Tibial nerve (tissue), 4 donors: ENCODE measurements around the gene ANO4. TPM values are rescaled to one million over a fixed set of nuclear protein-coding genes. Genes with fewer than 3 reads are reported as not detected.

Source experiments
- DNase-seq, 2 donors: peaks; one replicate each; pipeline ENCODE4 v3.0.0-alpha.2; 2019; ENCODE audit warnings: low spot score in 2 of 2
- H3K27ac ChIP-seq, 4 donors: fragments of 200-600 bp; sonication (generic) in 3 of 4; one replicate each; pipeline ENCODE4 v1.5.1; 2017 to 2019; ENCODE audit warnings: mild to moderate bottlenecking in 1 of 4
- H3K27me3 ChIP-seq, 2 donors: fragments of 200-600 bp; sonication (generic) in 1 of 2; one replicate each; pipeline versions ENCODE4 v1.5.1 to v1.6.0; 2017 to 2019
- H3K36me3 ChIP-seq, 3 donors: fragments of 200-600 bp; sonication (generic); one replicate each; pipeline ENCODE4 v1.5.1; 2018 to 2019
- H3K4me1 ChIP-seq, 4 donors: fragments of 200-600 bp; sonication (generic) in 3 of 4; one replicate each; pipeline ENCODE4 v1.5.1; 2017 to 2019
- H3K4me3 ChIP-seq, 4 donors: fragments of 200-600 bp; sonication (generic) in 3 of 4; one replicate each; pipeline ENCODE4 v1.5.1; 2017 to 2019; ENCODE audit warnings: mild to moderate bottlenecking in 1 of 4, moderate library complexity in 1 of 4
- H3K9me3 ChIP-seq, 4 donors: fragments of 200-600 bp; sonication (generic) in 3 of 4; one replicate each; pipeline ENCODE4 v1.5.1; 2017 to 2019
- EP300 ChIP-seq, 2 donors: sonication (generic); formaldehyde crosslinking; IDR thresholded peaks; one replicate each; pipeline ENCODE4 v1.6.1; 2017; ENCODE audit warnings: antibody characterized with exemption in 2 of 2, mild to moderate bottlenecking in 1 of 2
- POLR2A ChIP-seq, 2 donors: fragments of 450-650 bp; IDR thresholded peaks; one replicate each; pipeline ENCODE4 v1.6.1; 2017; ENCODE audit warnings: antibody characterized with exemption in 2 of 2, mild to moderate bottlenecking in 2 of 2, moderate library complexity in 2 of 2
- WGBS, 2 donors: methylation state at CpG; one replicate each; pipeline ENCODE4 v1.1.5; 2018; 5-methylcytosine and 5-hydroxymethylcytosine counted together
- total RNA-seq, 4 donors: library from RNA; depleted of rRNA; stranded (reverse); fragments of >200 nt; gene quantifications; one replicate each; pipeline ENCODE4 v1.1.0, GENCODE V29; 2016
- TF ChIP-seq, protein P1 (sequence below), 5 experiments: fragments of 200-600 bp in 3 of 5; fragments of 450-650 bp in 2 of 5; sonication (generic) in 3 of 5; IDR thresholded peaks; one replicate each; pipeline ENCODE4 v1.5.1; 2016 to 2019; ENCODE audit warnings: antibody characterized with exemption in 5 of 5, mild to moderate bottlenecking in 3 of 5, moderate library complexity in 2 of 5

The ANO4 gene
- total RNA-seq, 4 donors from 2014 or later, result 0.63 to 3.9 (median 1.3) TPM; not detected in 1

DNA sequence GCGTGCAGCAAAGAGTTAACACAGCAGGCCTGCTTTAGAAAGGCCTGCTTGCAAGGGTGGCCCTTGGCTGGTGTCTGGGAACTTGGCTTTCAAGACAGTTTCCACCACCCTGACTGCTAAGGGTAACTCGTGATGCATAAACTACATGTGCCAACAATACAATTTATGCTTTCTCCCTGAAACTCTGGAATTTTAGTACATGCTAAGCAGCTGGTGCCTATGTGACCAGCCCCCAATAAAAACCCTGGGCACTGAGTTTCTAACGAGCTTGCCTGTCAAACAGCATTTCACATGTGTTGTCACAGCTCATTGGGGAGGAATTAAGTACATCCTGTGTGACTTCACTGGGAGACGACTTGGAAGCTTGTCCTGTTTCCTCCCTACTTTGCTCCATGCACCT lies 282.3 kb downstream of the ANO4 start:
- 23 to 30% methylated on average over 4 of the region's 4 CpGs for WGBS, 2 donors
- TF ChIP-seq, protein P1, sequence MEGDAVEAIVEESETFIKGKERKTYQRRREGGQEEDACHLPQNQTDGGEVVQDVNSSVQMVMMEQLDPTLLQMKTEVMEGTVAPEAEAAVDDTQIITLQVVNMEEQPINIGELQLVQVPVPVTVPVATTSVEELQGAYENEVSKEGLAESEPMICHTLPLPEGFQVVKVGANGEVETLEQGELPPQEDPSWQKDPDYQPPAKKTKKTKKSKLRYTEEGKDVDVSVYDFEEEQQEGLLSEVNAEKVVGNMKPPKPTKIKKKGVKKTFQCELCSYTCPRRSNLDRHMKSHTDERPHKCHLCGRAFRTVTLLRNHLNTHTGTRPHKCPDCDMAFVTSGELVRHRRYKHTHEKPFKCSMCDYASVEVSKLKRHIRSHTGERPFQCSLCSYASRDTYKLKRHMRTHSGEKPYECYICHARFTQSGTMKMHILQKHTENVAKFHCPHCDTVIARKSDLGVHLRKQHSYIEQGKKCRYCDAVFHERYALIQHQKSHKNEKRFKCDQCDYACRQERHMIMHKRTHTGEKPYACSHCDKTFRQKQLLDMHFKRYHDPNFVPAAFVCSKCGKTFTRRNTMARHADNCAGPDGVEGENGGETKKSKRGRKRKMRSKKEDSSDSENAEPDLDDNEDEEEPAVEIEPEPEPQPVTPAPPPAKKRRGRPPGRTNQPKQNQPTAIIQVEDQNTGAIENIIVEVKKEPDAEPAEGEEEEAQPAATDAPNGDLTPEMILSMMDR (IDR thresholded peaks at IDR 0.05), result no peak
- TF ChIP-seq POLR2A (IDR thresholded peaks at IDR 0.05), result no peak
- no peak for TF ChIP-seq EP300 (IDR thresholded peaks at IDR 0.05)
- DNase-seq, result no peak
- Histone ChIP-seq H3K27ac (no peak overlapping the region), H3K4me3 (no peak overlapping the region), H3K36me3 (no peaks in the 10 kb centered on the region), H3K27me3 (no peaks in the 10 kb centered on the region), H3K4me1 (no peaks in the 10 kb centered on the region), H3K9me3 (peaks cover 0 to 5% (median 0%) of the 10 kb centered on the region in 4 donors)

DNA sequence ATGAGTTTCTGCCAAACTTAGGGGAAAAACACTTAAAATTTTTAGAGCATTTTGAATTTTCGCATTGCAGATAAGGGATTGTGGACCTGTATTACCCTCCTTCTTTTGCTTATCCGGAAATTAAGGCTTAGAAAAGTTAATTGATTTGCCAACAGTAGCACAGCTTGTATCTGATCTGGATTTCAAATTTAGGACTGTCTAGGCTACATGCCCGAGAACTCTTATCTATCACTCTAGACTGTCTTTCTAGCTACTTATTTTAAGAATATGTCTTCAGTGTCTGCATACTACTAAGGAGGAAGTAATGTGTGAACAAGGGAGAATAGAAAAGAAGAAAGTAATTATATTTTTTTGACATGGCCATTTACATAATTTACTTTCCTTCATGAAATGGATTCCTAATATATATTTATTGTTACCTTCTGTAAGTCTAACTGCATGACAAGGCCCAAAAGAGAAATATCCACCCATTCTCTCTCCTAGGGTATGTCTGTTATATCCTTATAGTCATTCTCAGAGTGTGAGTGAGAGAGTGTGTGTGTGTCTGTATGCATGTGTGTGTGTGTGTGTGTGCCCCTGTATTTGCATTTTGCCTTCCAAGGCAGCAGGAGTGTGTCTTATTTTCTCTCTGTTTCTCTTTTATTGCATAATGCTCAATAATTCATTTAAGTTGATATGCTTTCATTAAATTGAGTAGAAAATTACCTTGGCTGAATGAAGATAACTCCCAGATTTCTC lies 283.4 kb downstream of the ANO4 start:
- no peak for DNase-seq
- no peaks in the 10 kb centered on the region for H3K27me3 ChIP-seq
- no peaks in the 10 kb centered on the region for H3K9me3 ChIP-seq
- H3K4me3 ChIP-seq, result no peak overlapping the region
- no peaks in the 10 kb centered on the region for H3K4me1 ChIP-seq
- no peaks in the 10 kb centered on the region for H3K36me3 ChIP-seq
- H3K27ac ChIP-seq, result no peak overlapping the region
- WGBS, 2 donors, result 79 to 83% methylated on average over 3 of the region's 3 CpGs
- TF ChIP-seq EP300 (IDR thresholded peaks at IDR 0.05) (no peak), POLR2A (IDR thresholded peaks at IDR 0.05) (no peak)
- TF ChIP-seq, protein P1 (IDR thresholded peaks at IDR 0.05), result no peak

DNA sequence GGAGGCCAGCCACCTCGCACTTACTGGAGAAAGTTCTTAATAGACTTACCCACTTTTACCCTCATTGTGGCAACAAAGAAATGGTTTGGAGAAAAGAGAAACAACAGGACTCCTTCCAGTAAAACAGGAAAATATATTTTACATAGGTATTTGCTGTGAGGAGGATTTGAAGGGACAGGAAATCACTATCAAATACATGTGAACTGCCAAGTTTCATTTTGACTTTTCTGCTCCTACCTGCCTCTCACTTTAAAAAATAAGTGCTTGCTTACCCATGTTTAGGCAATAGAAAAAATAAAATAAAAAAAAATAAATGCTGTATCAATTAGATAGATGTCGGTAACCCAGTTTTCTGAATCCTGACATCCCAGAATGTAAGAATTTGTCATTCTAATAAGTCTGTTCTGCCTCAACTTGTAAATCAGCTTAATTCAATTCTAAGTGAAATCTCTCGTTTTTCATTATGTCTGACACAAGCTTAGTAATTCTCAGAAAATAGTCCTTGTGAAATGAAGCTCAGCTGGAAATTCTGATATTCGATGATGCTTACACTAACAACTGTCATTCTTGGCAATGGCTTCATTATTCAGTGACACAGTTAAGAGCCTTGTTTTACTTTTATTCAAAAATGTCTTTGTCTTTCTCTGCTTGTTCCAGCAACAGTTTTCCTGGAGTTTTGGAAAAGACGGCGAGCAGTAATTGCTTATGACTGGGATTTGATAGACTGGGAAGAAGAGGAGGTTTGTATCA lies 284.1 kb downstream of the ANO4 start:
- H3K4me3 ChIP-seq, result no peak overlapping the region
- DNase-seq, result no peak
- no peaks in the 10 kb centered on the region for H3K27me3 ChIP-seq
- no peaks in the 10 kb centered on the region for H3K9me3 ChIP-seq
- no peaks in the 10 kb centered on the region for H3K4me1 ChIP-seq
- TF ChIP-seq POLR2A (IDR thresholded peaks at IDR 0.05), result no peak
- TF ChIP-seq, protein P1 (IDR thresholded peaks at IDR 0.05), result no peak
- TF ChIP-seq EP300 (IDR thresholded peaks at IDR 0.05), result no peak
- H3K27ac ChIP-seq, result no peak overlapping the region
- no peaks in the 10 kb centered on the region for H3K36me3 ChIP-seq
- 47 to 52% methylated on average over 6 of the region's 6 CpGs for WGBS, 2 donors

DNA sequence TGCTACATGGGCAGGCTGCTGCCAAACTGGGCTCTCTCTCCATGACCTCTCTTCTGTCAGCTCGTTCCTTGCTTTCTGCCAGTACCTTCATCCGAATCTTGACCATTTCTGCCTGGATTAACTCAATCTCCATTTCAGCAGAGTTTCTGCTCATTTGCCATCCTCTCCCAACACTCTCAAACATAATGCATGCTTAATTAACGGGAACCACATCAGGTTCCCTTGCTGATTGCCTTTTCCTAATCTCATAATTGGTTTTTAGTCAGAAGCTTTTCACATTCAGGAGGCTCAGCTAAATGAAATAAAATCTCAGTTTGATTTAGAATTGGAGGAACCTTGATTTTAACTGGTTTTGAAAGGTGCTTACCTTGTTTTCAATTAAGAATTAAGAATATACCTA lies 288.1 kb downstream of the ANO4 start:
- 48 to 76% methylated on average over 3 of the region's 3 CpGs for WGBS, 2 donors
- Histone ChIP-seq H3K9me3 (no peaks in the 10 kb centered on the region), H3K4me1 (no peaks in the 10 kb centered on the region), H3K27me3 (no peaks in the 10 kb centered on the region), H3K36me3 (no peaks in the 10 kb centered on the region), H3K27ac (no peak overlapping the region), H3K4me3 (no peak overlapping the region)
- DNase-seq, result no peak
- TF ChIP-seq, protein P1 (IDR thresholded peaks at IDR 0.05), result no peak
- TF ChIP-seq POLR2A (IDR thresholded peaks at IDR 0.05) (no peak), EP300 (IDR thresholded peaks at IDR 0.05) (no peak)

DNA sequence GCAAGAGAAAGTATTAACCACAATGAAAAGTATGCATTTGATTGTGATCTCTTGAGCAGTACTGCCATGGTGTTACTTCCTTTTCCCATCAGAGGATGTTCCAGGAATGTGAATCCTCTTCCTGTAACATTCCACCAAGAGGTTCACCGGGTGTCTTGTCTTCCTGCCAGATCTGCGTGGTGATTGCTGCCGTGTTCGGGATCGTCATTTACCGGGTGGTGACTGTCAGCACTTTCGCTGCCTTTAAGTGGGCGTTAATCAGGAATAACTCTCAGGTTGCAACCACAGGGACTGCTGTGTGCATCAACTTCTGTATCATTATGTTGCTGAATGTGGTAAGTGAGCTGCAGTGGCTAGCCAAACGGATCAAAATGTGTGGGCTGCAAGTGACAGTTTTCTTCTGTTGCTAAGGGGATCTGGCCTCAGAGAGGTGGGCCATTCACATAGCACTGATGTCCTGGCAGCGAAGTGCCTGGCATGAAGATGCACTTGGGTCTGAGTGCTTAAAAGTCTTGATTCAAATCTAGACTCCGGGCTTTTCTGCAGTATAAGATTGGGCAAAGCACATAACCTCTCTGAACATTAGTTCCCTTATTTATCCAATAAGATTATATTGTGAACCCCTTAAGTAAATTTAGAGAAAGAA lies 292.0 kb downstream of the ANO4 start:
- H3K36me3 ChIP-seq, result no peaks in the 10 kb centered on the region
- WGBS, 2 donors, result 38 to 41% methylated on average over 11 of the region's 11 CpGs
- TF ChIP-seq POLR2A (IDR thresholded peaks at IDR 0.05), result no peak
- TF ChIP-seq EP300 (IDR thresholded peaks at IDR 0.05), result no peak
- TF ChIP-seq, protein P1 (IDR thresholded peaks at IDR 0.05), result no peak
- H3K27ac ChIP-seq, result no peak overlapping the region
- H3K27me3 ChIP-seq, result no peaks in the 10 kb centered on the region
- H3K9me3 ChIP-seq, result no peaks in the 10 kb centered on the region
- H3K4me1 ChIP-seq, result no peaks in the 10 kb centered on the region
- H3K4me3 ChIP-seq, result no peak overlapping the region
- no peak for DNase-seq
